PFSK-1 (cell line): Measurements from ENCODE around the gene ATP13A3.

ENCODE experiments used
- FOXP2 ChIP-seq: optimal IDR thresholded peaks from 2 replicates; pipeline ENCODE3; 2011; ENCODE audit warnings: borderline replicate concordance, control low read depth, inconsistent platforms; ENCODE audit not compliant: insufficient read depth; ENCODE audit errors: extremely low read length, extremely low read depth
- POLR2AphosphoS5 ChIP-seq: IDR thresholded peaks from 2 replicates; pipeline ENCODE4 v1.6.1; 2012; ENCODE audit warnings: low read depth, mild to moderate bottlenecking, control low read depth, low read length, moderate library complexity
- SIN3A ChIP-seq: IDR thresholded peaks from 2 replicates; pipeline ENCODE4 v1.6.1; 2012; ENCODE audit warnings: mild to moderate bottlenecking, low read length, moderate library complexity, borderline replicate concordance; ENCODE audit not compliant: insufficient read depth
- TAF1 ChIP-seq: IDR thresholded peaks from 2 replicates; pipeline ENCODE4 v1.6.1; 2012; ENCODE audit warnings: low read length, control low read depth, borderline replicate concordance; ENCODE audit not compliant: insufficient read depth
- TF ChIP-seq, protein P1 (sequence below), 2 experiments: IDR thresholded peaks; 2 replicates each; pipeline versions ENCODE4 v1.6.1 to v1.8.0; 2011 to 2012; ENCODE audit warnings: low read depth in 2 of 2, low read length in 2 of 2, control low read depth in 1 of 2, inconsistent platforms in 1 of 2, mild to moderate bottlenecking in 1 of 2, moderate library complexity in 1 of 2; ENCODE audit not compliant: insufficient read depth in 1 of 2

ATP13A3 gene

DNA sequence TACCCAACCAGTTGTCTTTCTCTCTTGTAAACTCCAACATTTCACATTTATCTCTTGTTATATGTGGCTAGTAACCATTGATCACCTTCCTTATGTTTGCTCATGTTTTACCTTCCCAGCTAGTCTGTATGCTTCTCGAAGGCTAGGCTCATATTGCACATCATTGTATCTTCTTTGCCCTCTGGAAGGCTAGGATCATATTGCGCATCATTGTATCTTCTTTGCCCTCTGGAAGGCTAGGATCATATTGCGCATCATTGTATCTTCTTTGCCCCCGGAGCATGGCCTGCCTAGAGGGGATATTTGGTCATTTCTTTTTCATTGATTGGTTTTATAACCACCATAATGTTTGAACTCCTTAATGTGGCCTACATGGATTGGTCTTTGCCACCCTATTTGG, 39.4 kb upstream of the ATP13A3 start:
- TF ChIP-seq SIN3A (no peak), POLR2AphosphoS5 (no peak), TAF1 (no peak), FOXP2 (no peak)
- TF ChIP-seq, protein P1, sequence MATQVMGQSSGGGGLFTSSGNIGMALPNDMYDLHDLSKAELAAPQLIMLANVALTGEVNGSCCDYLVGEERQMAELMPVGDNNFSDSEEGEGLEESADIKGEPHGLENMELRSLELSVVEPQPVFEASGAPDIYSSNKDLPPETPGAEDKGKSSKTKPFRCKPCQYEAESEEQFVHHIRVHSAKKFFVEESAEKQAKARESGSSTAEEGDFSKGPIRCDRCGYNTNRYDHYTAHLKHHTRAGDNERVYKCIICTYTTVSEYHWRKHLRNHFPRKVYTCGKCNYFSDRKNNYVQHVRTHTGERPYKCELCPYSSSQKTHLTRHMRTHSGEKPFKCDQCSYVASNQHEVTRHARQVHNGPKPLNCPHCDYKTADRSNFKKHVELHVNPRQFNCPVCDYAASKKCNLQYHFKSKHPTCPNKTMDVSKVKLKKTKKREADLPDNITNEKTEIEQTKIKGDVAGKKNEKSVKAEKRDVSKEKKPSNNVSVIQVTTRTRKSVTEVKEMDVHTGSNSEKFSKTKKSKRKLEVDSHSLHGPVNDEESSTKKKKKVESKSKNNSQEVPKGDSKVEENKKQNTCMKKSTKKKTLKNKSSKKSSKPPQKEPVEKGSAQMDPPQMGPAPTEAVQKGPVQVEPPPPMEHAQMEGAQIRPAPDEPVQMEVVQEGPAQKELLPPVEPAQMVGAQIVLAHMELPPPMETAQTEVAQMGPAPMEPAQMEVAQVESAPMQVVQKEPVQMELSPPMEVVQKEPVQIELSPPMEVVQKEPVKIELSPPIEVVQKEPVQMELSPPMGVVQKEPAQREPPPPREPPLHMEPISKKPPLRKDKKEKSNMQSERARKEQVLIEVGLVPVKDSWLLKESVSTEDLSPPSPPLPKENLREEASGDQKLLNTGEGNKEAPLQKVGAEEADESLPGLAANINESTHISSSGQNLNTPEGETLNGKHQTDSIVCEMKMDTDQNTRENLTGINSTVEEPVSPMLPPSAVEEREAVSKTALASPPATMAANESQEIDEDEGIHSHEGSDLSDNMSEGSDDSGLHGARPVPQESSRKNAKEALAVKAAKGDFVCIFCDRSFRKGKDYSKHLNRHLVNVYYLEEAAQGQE (IDR thresholded peaks at IDR 0.05; ENCODE audit: insufficient read depth in 1 of 2, low read depth in 2 of 2, low read length in 2 of 2) = no peak

- TF ChIP-seq FOXP2 = no peak
- TF ChIP-seq SIN3A = no peak
- TF ChIP-seq POLR2AphosphoS5 = no peak
- TF ChIP-seq, protein P1 (IDR thresholded peaks at IDR 0.05; ENCODE audit: insufficient read depth in 1 of 2, low read depth in 2 of 2, low read length in 2 of 2) = no peak
- no peak for TF ChIP-seq TAF1
Measured at GRCh38 chr3:194522579-194523046, 35.8 kb upstream of the ATP13A3 start.

DNA sequence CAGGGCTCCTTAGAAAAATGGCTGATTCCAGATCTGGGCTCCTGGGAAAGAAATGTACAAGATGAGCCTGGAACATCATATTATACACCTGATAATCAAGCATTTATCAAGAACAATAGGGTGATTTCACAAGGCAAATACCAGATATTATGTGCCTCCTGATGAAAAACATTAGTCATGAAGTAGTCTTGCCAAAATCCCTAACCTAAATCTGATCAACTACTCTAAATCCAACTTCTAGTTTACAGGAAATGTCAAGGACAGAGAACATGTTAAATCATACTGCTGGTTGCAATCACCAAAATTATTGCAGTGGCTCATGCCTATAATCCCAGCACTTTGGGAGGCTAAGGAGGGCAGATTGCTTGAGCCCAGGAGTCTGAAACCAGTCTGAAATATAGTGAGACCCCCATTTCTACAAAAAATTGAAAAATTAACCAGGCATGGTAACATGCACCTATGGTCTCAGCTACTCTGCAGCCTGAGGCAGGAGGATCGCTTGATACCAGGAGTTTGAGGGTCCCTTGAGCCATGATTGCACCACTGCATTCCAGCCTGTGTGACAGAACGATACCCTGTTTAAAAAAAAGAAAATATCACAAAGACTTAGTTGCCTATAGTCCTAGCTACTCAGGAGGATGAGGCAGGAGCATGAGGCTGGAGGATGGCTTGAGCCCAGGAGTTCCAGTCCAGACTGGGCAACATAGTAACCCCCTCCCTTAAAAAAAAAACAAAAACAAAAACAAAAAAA, 34.9 kb upstream of the ATP13A3 start:
- no peak for TF ChIP-seq TAF1
- TF ChIP-seq SIN3A = no peak
- TF ChIP-seq, protein P1 (IDR thresholded peaks at IDR 0.05; ENCODE audit: insufficient read depth in 1 of 2, low read depth in 2 of 2, low read length in 2 of 2) = no peak
- no peak for TF ChIP-seq FOXP2
- no peak for TF ChIP-seq POLR2AphosphoS5

DNA sequence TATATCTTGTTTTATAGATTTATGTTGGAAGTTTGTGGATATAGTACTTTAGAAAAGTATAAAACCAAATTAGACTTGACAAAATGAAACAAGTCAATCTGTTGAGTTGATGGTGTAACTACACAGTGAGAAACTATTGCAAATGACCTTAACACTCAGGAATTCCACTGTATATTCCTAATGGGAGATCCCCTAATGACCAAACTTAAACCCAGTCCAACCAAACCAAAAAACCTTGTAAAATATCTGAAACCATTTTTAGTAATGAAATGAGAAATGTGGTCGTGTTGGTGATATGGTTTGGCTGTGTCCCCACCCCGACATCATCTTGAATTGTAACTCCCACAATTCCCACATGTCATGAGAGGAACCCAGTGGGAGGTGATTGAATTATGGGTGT, 31.9 kb upstream of the ATP13A3 start:
- TF ChIP-seq SIN3A = no peak
- TF ChIP-seq, protein P1 (IDR thresholded peaks at IDR 0.05; ENCODE audit: insufficient read depth in 1 of 2, low read depth in 2 of 2, low read length in 2 of 2) = no peak
- TF ChIP-seq POLR2AphosphoS5 = no peak
- TF ChIP-seq TAF1 = no peak
- TF ChIP-seq FOXP2 = no peak
